GM10266 (cell line): Measurements from ENCODE around the gene DDX3X.
"Not testable (repeated sequence)": the region's sequence is repeated elsewhere in the genome, so short reads cannot be mapped to it uniquely, and the experiment has no call there.

Experiments used
- DNase-seq: peaks from one replicate; pipeline ENCODE4 v3.0.0; 2012; ENCODE audit errors: extremely low spot score
- TF ChIP-seq, protein P1 (sequence below): IDR thresholded peaks from 2 replicates; pipeline ENCODE4 v1.5.1; 2012; ENCODE audit warnings: mild to moderate bottlenecking, low read depth; ENCODE audit not compliant: control insufficient read depth, insufficient read depth; ENCODE audit errors: missing control alignments

DDX3X gene

GRCh38 chrX:41386222-41386990, 52.4 kb downstream of the DDX3X start:
- no peak for DNase-seq
- TF ChIP-seq, protein P1, sequence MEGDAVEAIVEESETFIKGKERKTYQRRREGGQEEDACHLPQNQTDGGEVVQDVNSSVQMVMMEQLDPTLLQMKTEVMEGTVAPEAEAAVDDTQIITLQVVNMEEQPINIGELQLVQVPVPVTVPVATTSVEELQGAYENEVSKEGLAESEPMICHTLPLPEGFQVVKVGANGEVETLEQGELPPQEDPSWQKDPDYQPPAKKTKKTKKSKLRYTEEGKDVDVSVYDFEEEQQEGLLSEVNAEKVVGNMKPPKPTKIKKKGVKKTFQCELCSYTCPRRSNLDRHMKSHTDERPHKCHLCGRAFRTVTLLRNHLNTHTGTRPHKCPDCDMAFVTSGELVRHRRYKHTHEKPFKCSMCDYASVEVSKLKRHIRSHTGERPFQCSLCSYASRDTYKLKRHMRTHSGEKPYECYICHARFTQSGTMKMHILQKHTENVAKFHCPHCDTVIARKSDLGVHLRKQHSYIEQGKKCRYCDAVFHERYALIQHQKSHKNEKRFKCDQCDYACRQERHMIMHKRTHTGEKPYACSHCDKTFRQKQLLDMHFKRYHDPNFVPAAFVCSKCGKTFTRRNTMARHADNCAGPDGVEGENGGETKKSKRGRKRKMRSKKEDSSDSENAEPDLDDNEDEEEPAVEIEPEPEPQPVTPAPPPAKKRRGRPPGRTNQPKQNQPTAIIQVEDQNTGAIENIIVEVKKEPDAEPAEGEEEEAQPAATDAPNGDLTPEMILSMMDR: no peak

GRCh38 chrX:41388543-41388942, 54.6 kb downstream of the DDX3X start:
- DNase-seq: no peak
- TF ChIP-seq, protein P1: no peak

GRCh38 chrX:41389311-41389888, 55.4 kb downstream of the DDX3X start:
- DNase-seq: no peak
- TF ChIP-seq, protein P1: no peak

- DNase-seq: not testable (repeated sequence)
Measured at GRCh38 chrX:41390576-41390975, 56.6 kb downstream of the DDX3X start.

DNA sequence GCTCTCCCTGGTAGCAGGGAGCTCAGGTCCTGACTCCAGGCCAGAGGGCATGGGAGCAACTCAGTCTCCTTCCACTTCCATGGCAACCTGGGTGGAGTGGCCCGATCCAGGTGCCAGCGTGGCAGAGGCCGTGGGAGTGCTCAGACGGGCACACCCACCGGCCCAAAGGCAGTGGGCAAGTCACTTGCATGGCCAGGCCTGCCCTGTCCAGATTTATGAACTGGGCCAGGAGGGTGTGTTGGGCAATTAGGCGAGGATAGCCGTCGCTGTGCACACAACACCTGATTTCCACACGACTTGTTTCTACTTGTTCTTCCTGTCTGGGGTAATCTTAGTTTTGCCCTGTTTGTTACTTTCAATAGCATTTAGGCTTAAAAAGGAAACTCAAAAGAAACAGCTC, 57.6 kb downstream of the DDX3X start:
- DNase-seq: no peak
- TF ChIP-seq, protein P1: no peak

- TF ChIP-seq, protein P1: no peak
- no peak for DNase-seq
Measured at GRCh38 chrX:41394293-41394692, 60.3 kb downstream of the DDX3X start.

DNA sequence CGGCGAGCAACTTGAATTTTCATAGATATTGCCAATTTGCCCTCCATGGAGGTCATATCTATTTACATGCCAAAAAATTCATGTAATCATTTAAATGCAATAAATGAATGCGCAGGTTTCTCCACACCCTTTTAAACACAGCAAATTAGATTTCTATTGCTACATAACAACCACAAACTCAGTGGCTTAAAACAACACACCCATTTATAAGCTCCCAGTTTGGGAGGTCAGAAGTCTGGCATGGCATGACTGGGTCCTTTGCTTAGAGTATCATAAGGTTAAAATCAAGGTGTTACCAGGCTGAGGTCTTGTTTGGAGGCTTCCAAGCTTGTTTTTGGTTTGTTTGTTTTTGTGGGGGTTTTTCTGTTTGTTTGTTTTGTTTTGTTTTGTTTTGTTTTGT, 63.3 kb downstream of the DDX3X start:
- TF ChIP-seq, protein P1: no peak
- DNase-seq: no peak

- no peak for DNase-seq
- TF ChIP-seq, protein P1: no peak
Measured at GRCh38 chrX:41397768-41398167, 63.8 kb downstream of the DDX3X start.

- not testable (repeated sequence) for DNase-seq
Measured at GRCh38 chrX:41402556-41402955, 68.6 kb downstream of the DDX3X start.
